ENCODE measurements around the gene MTA3.
A peak's percentile ranks its signal among the peaks of the same experiment; 100 is the strongest.

MTA3 gene

GRCh38 chr2:42652086-42652485, 83.7 kb downstream of the MTA3 start:
- H3K4me3 ChIP-seq (ENCODE audit: control insufficient read depth, low read depth, low read length): no peak overlapping the region
- TF ChIP-seq CTCF (conservative IDR thresholded peaks at IDR 0.05; ENCODE audit: control insufficient read depth, insufficient read depth, low read depth, low read length): no peak
- DNase-seq (ENCODE audit: low read depth): no peak

- TF ChIP-seq CTCF (conservative IDR thresholded peaks at IDR 0.05; ENCODE audit: control insufficient read depth, insufficient read depth, low read depth, low read length): no peak
- H3K4me3 ChIP-seq (ENCODE audit: control insufficient read depth, low read depth, low read length): no peak overlapping the region
- no peak for DNase-seq (ENCODE audit: low read depth)
These were observed 84.6 kb downstream of the MTA3 start for GRCh38 chr2:42653039-42653438.

GRCh38 chr2:42653908-42654445, 85.5 kb downstream of the MTA3 start:
- TF ChIP-seq CTCF (conservative IDR thresholded peaks at IDR 0.05; ENCODE audit: control insufficient read depth, insufficient read depth, low read depth, low read length): no peak
- DNase-seq (ENCODE audit: low read depth): no peak
- H3K4me3 ChIP-seq (ENCODE audit: control insufficient read depth, low read depth, low read length): no peak overlapping the region

GRCh38 chr2:42658306-42658705, 89.9 kb downstream of the MTA3 start:
- H3K4me3 ChIP-seq (ENCODE audit: control insufficient read depth, low read depth, low read length): no peak overlapping the region
- DNase-seq (ENCODE audit: low read depth): no peak
- TF ChIP-seq CTCF (conservative IDR thresholded peaks at IDR 0.05; ENCODE audit: control insufficient read depth, insufficient read depth, low read depth, low read length): no peak

- H3K4me3 ChIP-seq (ENCODE audit: control insufficient read depth, low read depth, low read length): no peak overlapping the region
- TF ChIP-seq CTCF (conservative IDR thresholded peaks at IDR 0.05; ENCODE audit: control insufficient read depth, insufficient read depth, low read depth, low read length): no peak
- DNase-seq (ENCODE audit: low read depth): no peak
These were observed 91.2 kb downstream of the MTA3 start for GRCh38 chr2:42659609-42660008.

- no peak overlapping the region for H3K4me3 ChIP-seq (ENCODE audit: control insufficient read depth, low read depth, low read length)
- peak; percentile 100 for TF ChIP-seq CTCF (conservative IDR thresholded peaks at IDR 0.05; ENCODE audit: control insufficient read depth, insufficient read depth, low read depth, low read length)
- peak; percentile 74 for DNase-seq (ENCODE audit: low read depth)
These were observed 94.8 kb downstream of the MTA3 start for GRCh38 chr2:42663106-42663780.
